Measurements from ENCODE around the gene SGF29. TPM values are rescaled to one million over a fixed set of nuclear protein-coding genes. Genes with fewer than 3 reads are reported as not detected.

The SGF29 gene
- total and polyA plus RNA-seq, 4 donors: 17.8 to 46.6 (median 24.4) TPM

DNA sequence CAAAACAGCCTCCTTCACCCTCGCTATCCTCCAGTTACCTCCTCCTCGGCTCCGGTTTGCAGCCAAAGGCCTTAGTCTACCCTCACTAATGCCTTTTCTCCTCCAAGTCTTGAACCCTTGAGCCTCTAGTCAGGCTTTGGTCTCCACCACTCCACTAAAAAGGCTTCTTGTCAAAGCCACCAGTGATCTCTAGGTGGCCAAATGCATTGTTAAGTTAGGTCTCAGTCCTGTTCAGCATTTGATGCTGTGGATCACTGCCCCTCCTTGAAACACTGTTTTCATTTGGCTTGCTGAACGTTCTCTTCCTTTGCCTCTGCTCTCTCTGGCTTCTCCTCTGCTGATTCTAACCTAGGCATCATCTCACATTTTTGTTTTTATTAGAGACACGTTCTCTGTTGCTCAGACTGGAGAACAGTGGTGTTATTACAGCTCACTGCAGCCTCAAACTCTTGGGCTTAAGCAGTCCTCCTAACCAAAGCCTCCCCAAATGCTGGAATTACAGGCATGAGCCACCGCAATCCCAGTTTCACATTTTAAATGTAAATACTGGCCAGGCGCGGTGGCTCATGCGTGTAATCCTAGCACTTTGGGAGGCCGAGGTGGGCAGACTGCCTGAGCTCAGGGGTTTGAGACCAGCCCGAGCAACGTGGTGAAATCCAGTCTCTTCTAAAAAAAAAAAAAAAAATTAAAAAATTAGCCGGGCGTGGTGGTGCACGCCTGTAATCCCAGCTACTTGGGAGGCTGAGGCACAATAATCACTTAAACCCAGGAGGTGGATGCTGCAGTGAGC is 1.1 kb downstream of the SGF29 start:
- Histone ChIP-seq H3K27me3 (ENCODE audit: control insufficient read depth in 3 of 3, insufficient read depth in 3 of 3, low read length in 2 of 3) (no peaks in the 10 kb centered on the region), H3K36me3 (ENCODE audit: control insufficient read depth in 4 of 4, insufficient read depth in 4 of 4, low read length in 4 of 4) (peaks cover 4 to 16% (median 9%) of the 10 kb centered on the region in 4 donors), H3K4me1 (ENCODE audit: control insufficient read depth in 5 of 5, insufficient read depth in 5 of 5, low read length in 5 of 5) (peaks cover 0 to 6% (median 4%) of the 10 kb centered on the region in 5 donors), H3K9me3 (ENCODE audit: control insufficient read depth in 4 of 4, insufficient read depth in 3 of 4, low read length in 3 of 4) (no peaks in the 10 kb centered on the region), H3K9ac (ENCODE audit: insufficient read depth in 1 of 2, low read length in 2 of 2) (peak overlapping the region in 1 of 2 donors; percentile 32), H3K4me3 (peak overlapping the region; percentile 26), H3K27ac (ENCODE audit: low read depth in 1 of 2, low read length in 1 of 2) (peak overlapping the region in 1 of 2 donors; percentile 33)
- WGBS, 2 donors: 85 to 89% methylated on average over 15 of the region's 15 CpGs
- DNase-seq: no peak
- TF ChIP-seq, protein P1, sequence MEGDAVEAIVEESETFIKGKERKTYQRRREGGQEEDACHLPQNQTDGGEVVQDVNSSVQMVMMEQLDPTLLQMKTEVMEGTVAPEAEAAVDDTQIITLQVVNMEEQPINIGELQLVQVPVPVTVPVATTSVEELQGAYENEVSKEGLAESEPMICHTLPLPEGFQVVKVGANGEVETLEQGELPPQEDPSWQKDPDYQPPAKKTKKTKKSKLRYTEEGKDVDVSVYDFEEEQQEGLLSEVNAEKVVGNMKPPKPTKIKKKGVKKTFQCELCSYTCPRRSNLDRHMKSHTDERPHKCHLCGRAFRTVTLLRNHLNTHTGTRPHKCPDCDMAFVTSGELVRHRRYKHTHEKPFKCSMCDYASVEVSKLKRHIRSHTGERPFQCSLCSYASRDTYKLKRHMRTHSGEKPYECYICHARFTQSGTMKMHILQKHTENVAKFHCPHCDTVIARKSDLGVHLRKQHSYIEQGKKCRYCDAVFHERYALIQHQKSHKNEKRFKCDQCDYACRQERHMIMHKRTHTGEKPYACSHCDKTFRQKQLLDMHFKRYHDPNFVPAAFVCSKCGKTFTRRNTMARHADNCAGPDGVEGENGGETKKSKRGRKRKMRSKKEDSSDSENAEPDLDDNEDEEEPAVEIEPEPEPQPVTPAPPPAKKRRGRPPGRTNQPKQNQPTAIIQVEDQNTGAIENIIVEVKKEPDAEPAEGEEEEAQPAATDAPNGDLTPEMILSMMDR (IDR thresholded peaks at IDR 0.05; ENCODE audit: control extremely low read depth, extremely low read depth): no peak
- ATAC-seq (ENCODE audit: insufficient read depth, low FRiP score): no peak

DNA sequence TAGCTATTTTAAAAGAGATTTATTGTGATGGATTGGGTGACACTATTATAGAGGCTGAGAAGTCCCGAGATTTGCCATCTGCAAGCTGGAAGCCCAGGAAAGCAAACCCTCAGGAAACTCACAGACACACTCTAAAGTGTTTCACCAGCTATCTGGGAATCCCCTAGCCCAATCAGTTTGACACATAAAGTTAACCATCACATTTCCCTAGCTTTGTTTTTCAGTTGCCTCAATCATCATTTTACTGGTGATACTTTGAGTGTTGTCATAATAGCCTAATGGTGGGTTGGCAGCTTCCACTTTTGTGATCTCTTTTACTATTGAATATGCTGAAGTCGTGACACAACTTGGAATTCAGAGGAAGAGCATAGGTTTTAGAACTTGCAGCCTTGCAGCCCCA is 1.8 kb downstream of the SGF29 start:
- peaks cover 0 to 6% (median 4%) of the 10 kb centered on the region in 5 donors for H3K4me1 ChIP-seq (ENCODE audit: control insufficient read depth in 5 of 5, insufficient read depth in 5 of 5, low read length in 5 of 5)
- DNase-seq (no peak), ATAC-seq (ENCODE audit: insufficient read depth, low FRiP score) (no peak)
- no peak overlapping the region for H3K4me3 ChIP-seq
- H3K27me3 ChIP-seq (ENCODE audit: control insufficient read depth in 3 of 3, insufficient read depth in 3 of 3, low read length in 2 of 3): no peaks in the 10 kb centered on the region
- no peaks in the 10 kb centered on the region for H3K9me3 ChIP-seq (ENCODE audit: control insufficient read depth in 4 of 4, insufficient read depth in 3 of 4, low read length in 3 of 4)
- TF ChIP-seq, protein P1 (IDR thresholded peaks at IDR 0.05; ENCODE audit: control extremely low read depth, extremely low read depth): no peak
- WGBS, 2 donors: 75 to 87% methylated on average over 2 of the region's 2 CpGs
- no peak overlapping the region for H3K9ac ChIP-seq (ENCODE audit: insufficient read depth in 1 of 2, low read length in 2 of 2)
- H3K27ac ChIP-seq (ENCODE audit: low read depth in 1 of 2, low read length in 1 of 2): no peak overlapping the region
- peaks cover 4 to 17% (median 9%) of the 10 kb centered on the region in 4 donors for H3K36me3 ChIP-seq (ENCODE audit: control insufficient read depth in 4 of 4, insufficient read depth in 4 of 4, low read length in 4 of 4)

DNA sequence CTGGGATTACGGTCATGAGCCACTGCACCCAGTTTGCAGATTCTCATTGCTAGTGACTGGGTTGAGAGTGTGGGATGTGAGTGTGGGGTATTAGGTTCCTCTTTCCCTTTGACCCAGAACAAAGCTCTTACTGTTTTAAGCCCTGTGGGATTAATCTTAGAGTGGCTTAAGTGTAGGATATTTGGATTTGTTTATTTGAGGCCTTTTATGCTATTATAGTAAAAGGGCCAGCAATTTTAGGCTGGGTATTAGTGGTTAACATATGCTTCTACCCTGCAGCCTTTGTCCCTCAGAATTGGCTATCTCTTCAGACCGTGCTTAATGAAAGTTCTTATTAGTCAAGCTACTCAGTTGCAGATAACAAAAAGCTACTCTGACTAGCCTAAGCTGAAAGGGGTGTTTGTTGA is 3.2 kb downstream of the SGF29 start:
- Histone ChIP-seq H3K9ac (ENCODE audit: insufficient read depth in 1 of 2, low read length in 2 of 2) (no peak overlapping the region), H3K36me3 (ENCODE audit: control insufficient read depth in 4 of 4, insufficient read depth in 4 of 4, low read length in 4 of 4) (peaks cover 4 to 17% (median 9%) of the 10 kb centered on the region in 4 donors), H3K4me3 (no peak overlapping the region), H3K27ac (ENCODE audit: low read depth in 1 of 2, low read length in 1 of 2) (no peak overlapping the region), H3K9me3 (ENCODE audit: control insufficient read depth in 4 of 4, insufficient read depth in 3 of 4, low read length in 3 of 4) (no peaks in the 10 kb centered on the region), H3K4me1 (ENCODE audit: control insufficient read depth in 5 of 5, insufficient read depth in 5 of 5, low read length in 5 of 5) (peaks cover 0 to 11% (median 6%) of the 10 kb centered on the region in 5 donors), H3K27me3 (ENCODE audit: control insufficient read depth in 3 of 3, insufficient read depth in 3 of 3, low read length in 2 of 3) (no peaks in the 10 kb centered on the region)
- TF ChIP-seq, protein P1 (IDR thresholded peaks at IDR 0.05; ENCODE audit: control extremely low read depth, extremely low read depth): no peak
- no peak for DNase-seq
- no peak for ATAC-seq (ENCODE audit: insufficient read depth, low FRiP score)
- WGBS, 2 donors: 85 to 92% methylated on average over 2 of the region's 2 CpGs
